ENCODE data around the gene SCUBE1. TPM values are rescaled to one million over a fixed set of nuclear protein-coding genes. Genes with fewer than 3 reads are reported as not detected.

SCUBE1 gene
- total RNA-seq, 1 experiment from 2014 or later = not detected

DNA sequence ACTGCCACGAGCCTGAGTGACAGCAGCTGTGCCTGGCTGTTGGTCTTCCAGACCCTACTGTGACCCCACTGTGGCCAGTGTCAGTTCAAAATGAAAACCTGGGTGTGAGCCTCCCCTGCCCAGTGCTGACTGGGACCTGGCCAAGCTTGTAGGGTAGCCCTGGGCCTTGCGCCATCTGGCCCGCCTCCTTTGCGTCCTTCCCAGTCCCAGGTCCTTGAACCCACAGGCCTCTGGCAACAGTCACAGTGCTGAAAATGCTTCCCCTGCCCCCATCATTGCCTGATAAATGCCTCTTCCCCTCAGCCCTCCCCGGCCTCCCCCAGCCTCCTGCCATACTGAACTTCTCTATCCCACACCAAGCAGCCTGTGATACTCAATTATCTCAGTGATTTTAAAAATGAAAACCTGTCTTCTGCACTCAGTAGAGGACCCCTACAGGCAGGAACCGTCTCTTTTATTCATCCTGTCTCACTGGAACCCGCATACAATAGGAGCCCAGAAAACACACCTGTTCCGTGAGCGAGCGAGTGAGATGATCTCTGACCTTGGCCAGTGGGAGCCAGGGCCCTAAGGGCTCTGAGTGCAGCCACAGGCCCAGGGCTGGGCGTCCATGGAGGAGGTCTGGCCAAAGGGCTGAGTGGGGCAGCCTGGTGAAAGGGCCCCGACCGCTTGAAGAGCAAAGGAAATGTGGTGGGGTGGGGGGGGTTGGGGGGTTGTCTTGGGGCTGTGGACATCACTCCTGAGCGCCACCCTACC lies 106.6 kb downstream of the SCUBE1 start:
- Histone ChIP-seq H3K9me3 (ENCODE audit: control insufficient read depth, insufficient read depth, low read depth, low read length) (no peaks in the 10 kb centered on the region), H3K36me3 (ENCODE audit: control insufficient read depth, insufficient read depth, low read length) (no peaks in the 10 kb centered on the region), H3K27ac (ENCODE audit: low read length) (no peak overlapping the region), H3K27me3 (ENCODE audit: control insufficient read depth, insufficient read depth, low read length) (no peaks in the 10 kb centered on the region), H3K4me1 (ENCODE audit: control insufficient read depth, insufficient read depth, low read length) (no peaks in the 10 kb centered on the region), H3K4me3 (ENCODE audit: low read depth in 2 of 2, low read length in 2 of 2) (no peak overlapping the region)
- POLR2A ChIA-PET = no interaction called here
- ATAC-seq = no peak
- intact Hi-C loops (cut with micrococcal nuclease; ENCODE audit: unreplicated experiment) = no loop called here
- DNase-seq (ENCODE audit: low read depth, low spot score) = no peak
- in situ Hi-C loops (cut with HindIII; ENCODE audit: low pct_unique_long_range_greater_than_20kb, low sequenced_read_pairs) = no loop called here
- TF ChIP-seq TCF7L2 (IDR thresholded peaks at IDR 0.05; ENCODE audit: low read depth, low read length) = no peak
- no peak for TF ChIP-seq SIN3A (IDR thresholded peaks at IDR 0.05; ENCODE audit: borderline replicate concordance, insufficient read depth, low read depth, low read length)
- no peak for TF ChIP-seq POLR2AphosphoS5 (IDR thresholded peaks at IDR 0.05; ENCODE audit: low read depth, low read length)
- TF ChIP-seq, protein P1, sequence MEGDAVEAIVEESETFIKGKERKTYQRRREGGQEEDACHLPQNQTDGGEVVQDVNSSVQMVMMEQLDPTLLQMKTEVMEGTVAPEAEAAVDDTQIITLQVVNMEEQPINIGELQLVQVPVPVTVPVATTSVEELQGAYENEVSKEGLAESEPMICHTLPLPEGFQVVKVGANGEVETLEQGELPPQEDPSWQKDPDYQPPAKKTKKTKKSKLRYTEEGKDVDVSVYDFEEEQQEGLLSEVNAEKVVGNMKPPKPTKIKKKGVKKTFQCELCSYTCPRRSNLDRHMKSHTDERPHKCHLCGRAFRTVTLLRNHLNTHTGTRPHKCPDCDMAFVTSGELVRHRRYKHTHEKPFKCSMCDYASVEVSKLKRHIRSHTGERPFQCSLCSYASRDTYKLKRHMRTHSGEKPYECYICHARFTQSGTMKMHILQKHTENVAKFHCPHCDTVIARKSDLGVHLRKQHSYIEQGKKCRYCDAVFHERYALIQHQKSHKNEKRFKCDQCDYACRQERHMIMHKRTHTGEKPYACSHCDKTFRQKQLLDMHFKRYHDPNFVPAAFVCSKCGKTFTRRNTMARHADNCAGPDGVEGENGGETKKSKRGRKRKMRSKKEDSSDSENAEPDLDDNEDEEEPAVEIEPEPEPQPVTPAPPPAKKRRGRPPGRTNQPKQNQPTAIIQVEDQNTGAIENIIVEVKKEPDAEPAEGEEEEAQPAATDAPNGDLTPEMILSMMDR (IDR thresholded peaks at IDR 0.05) = no peak
- TF ChIP-seq REST (IDR thresholded peaks at IDR 0.05; ENCODE audit: insufficient read depth in 1 of 2, low read depth in 2 of 2, low read length in 1 of 2) = no peak
- BruUV-seq (replicated peaks) = no TSS peak
- CTCF ChIA-PET = no interaction called here

- no peaks in the 10 kb centered on the region for H3K27me3 ChIP-seq (ENCODE audit: control insufficient read depth, insufficient read depth, low read length)
- BruUV-seq (replicated peaks) = no TSS peak
- DNase-seq (ENCODE audit: low read depth, low spot score) (no peak), ATAC-seq (no peak)
- intact Hi-C loops (cut with micrococcal nuclease; ENCODE audit: unreplicated experiment) = no loop called here
- H3K4me1 ChIP-seq (ENCODE audit: control insufficient read depth, insufficient read depth, low read length) = no peaks in the 10 kb centered on the region
- H3K4me3 ChIP-seq (ENCODE audit: low read depth in 2 of 2, low read length in 2 of 2) = no peak overlapping the region
- TF ChIP-seq SIN3A (IDR thresholded peaks at IDR 0.05; ENCODE audit: borderline replicate concordance, insufficient read depth, low read depth, low read length) = no peak
- TF ChIP-seq REST (IDR thresholded peaks at IDR 0.05; ENCODE audit: insufficient read depth in 1 of 2, low read depth in 2 of 2, low read length in 1 of 2) = no peak
- TF ChIP-seq, protein P1 (IDR thresholded peaks at IDR 0.05) = no peak
- no peak for TF ChIP-seq POLR2AphosphoS5 (IDR thresholded peaks at IDR 0.05; ENCODE audit: low read depth, low read length)
- no peak for TF ChIP-seq TCF7L2 (IDR thresholded peaks at IDR 0.05; ENCODE audit: low read depth, low read length)
- POLR2A ChIA-PET = no interaction called here
- H3K9me3 ChIP-seq (ENCODE audit: control insufficient read depth, insufficient read depth, low read depth, low read length) = no peaks in the 10 kb centered on the region
- in situ Hi-C loops (cut with HindIII; ENCODE audit: low pct_unique_long_range_greater_than_20kb, low sequenced_read_pairs) = no loop called here
- CTCF ChIA-PET = no interaction called here
- no peak overlapping the region for H3K27ac ChIP-seq (ENCODE audit: low read length)
- H3K36me3 ChIP-seq (ENCODE audit: control insufficient read depth, insufficient read depth, low read length) = no peaks in the 10 kb centered on the region
Measured at GRCh38 chr22:43235445-43236409, 107.4 kb downstream of the SCUBE1 start.
